SH-SY5Y (cell line): ENCODE results near the gene C5.

Experiments used
- GATA2 ChIP-seq: IDR thresholded peaks from 2 replicates; pipeline ENCODE4 v1.6.1; 2011; ENCODE audit warnings: mild to moderate bottlenecking, low read depth, low read length
- GATA3 ChIP-seq: IDR thresholded peaks from 2 replicates; pipeline ENCODE4 v1.6.1; 2011; ENCODE audit warnings: low read depth, mild to moderate bottlenecking, low read length, moderate library complexity

The C5 gene

GRCh38 chr9:121059513-121059912 lies 9.4 kb upstream of the C5 start:
- TF ChIP-seq GATA3 = no peak
- no peak for TF ChIP-seq GATA2

- TF ChIP-seq GATA3 (no peak), GATA2 (no peak)
Observed at GRCh38 chr9:121057821-121058220, 7.7 kb upstream of the C5 start.

- TF ChIP-seq GATA2 (no peak), GATA3 (no peak)
Observed at GRCh38 chr9:121055642-121056143, 5.6 kb upstream of the C5 start.

- TF ChIP-seq GATA3 = no peak
- no peak for TF ChIP-seq GATA2
Observed at GRCh38 chr9:121053544-121053943, 3.5 kb upstream of the C5 start.

- TF ChIP-seq GATA3 (no peak), GATA2 (no peak)
Observed at GRCh38 chr9:121048618-121049017, 1.5 kb downstream of the C5 start.

GRCh38 chr9:121048175-121048574 lies 1.9 kb downstream of the C5 start:
- TF ChIP-seq GATA3 (no peak), GATA2 (no peak)

- TF ChIP-seq GATA2 (no peak), GATA3 (no peak)
Observed at GRCh38 chr9:121038804-121039203, 11.3 kb downstream of the C5 start.

GRCh38 chr9:121038362-121038761 lies 11.7 kb downstream of the C5 start:
- TF ChIP-seq GATA3 (no peak), GATA2 (no peak)

- no peak for TF ChIP-seq GATA2
- TF ChIP-seq GATA3 = no peak
Observed at GRCh38 chr9:121034529-121034928, 15.5 kb downstream of the C5 start.

GRCh38 chr9:121029469-121029868 lies 20.6 kb downstream of the C5 start:
- TF ChIP-seq GATA2 (no peak), GATA3 (no peak)

- TF ChIP-seq GATA3 (no peak), GATA2 (no peak)
Observed at GRCh38 chr9:121026768-121027167, 23.3 kb downstream of the C5 start.

- TF ChIP-seq GATA3 (no peak), GATA2 (no peak)
Observed at GRCh38 chr9:121026260-121026691, 23.8 kb downstream of the C5 start.

- TF ChIP-seq GATA3 (no peak), GATA2 (no peak)
Observed at GRCh38 chr9:121024237-121024636, 25.8 kb downstream of the C5 start.

GRCh38 chr9:121023064-121023463 lies 27.0 kb downstream of the C5 start:
- no peak for TF ChIP-seq GATA3
- no peak for TF ChIP-seq GATA2

- TF ChIP-seq GATA2 (no peak), GATA3 (no peak)
Observed at GRCh38 chr9:121021301-121021700, 28.8 kb downstream of the C5 start.

GRCh38 chr9:121019273-121019672 lies 30.8 kb downstream of the C5 start:
- TF ChIP-seq GATA2 (no peak), GATA3 (no peak)
